Uterus (tissue), 4 donors: ENCODE data around the gene PRKCE. TPM values are rescaled to one million over a fixed set of nuclear protein-coding genes. Genes with fewer than 3 reads are reported as not detected.
"Not testable (repeated sequence)": the region's sequence is repeated elsewhere in the genome, so short reads cannot be mapped to it uniquely, and the experiment has no call there.

ENCODE experiments used
- DNase-seq, 2 donors: peaks; one replicate each; pipeline ENCODE4 v3.0.0-alpha.2; 2019 to 2020
- H3K27ac ChIP-seq, 2 donors: fragments of 200-600 bp; sonication (generic); 1 replicate in 1 of 2; 2 replicates in 1 of 2; pipeline ENCODE4 v1.5.1; 2016 to 2018
- H3K27me3 ChIP-seq, 2 donors: fragments of 200-600 bp; sonication (generic); one replicate each; pipeline ENCODE4 v1.5.1; 2018 to 2019; ENCODE audit warnings: control low read depth in 1 of 2
- H3K36me3 ChIP-seq, 2 donors: fragments of 200-600 bp; sonication (generic); one replicate each; pipeline ENCODE4 v1.5.1; 2019; ENCODE audit warnings: control low read depth in 1 of 2
- H3K4me1 ChIP-seq, 2 donors: fragments of 200-600 bp; sonication (generic); one replicate each; pipeline ENCODE4 v1.5.1; 2018 to 2019; ENCODE audit warnings: control low read depth in 1 of 2
- H3K4me3 ChIP-seq, 2 donors: fragments of 200-600 bp; sonication (generic); 1 replicate in 1 of 2; 2 replicates in 1 of 2; pipeline ENCODE4 v1.5.1; 2018 to 2019; ENCODE audit warnings: mild to moderate bottlenecking in 1 of 2
- H3K9me3 ChIP-seq, 2 donors: fragments of 200-600 bp; sonication (generic); one replicate each; pipeline ENCODE4 v1.5.1; 2019; ENCODE audit warnings: control low read depth in 1 of 2
- CTCF ChIP-seq, 4 experiments: fragments of 200-600 bp in 2 of 4; fragments of 450-650 bp in 2 of 4; sonication (generic) in 2 of 4; IDR thresholded peaks; one replicate each; pipeline ENCODE4 v1.5.1; 2016 to 2019; ENCODE audit warnings: antibody characterized with exemption in 4 of 4, mild to moderate bottlenecking in 2 of 4, moderate library complexity in 1 of 4
- POLR2A ChIP-seq, 2 donors: fragments of 450-650 bp; IDR thresholded peaks; one replicate each; pipeline ENCODE4 v1.6.1; 2016; ENCODE audit warnings: antibody characterized with exemption in 2 of 2, mild to moderate bottlenecking in 1 of 2, moderate library complexity in 1 of 2
- intact Hi-C: fragments of 100-400 bp; cut with DNase I; formaldehyde crosslinking; loops from one replicate; pipeline ENCODE4 v1.15.1; 2023; ENCODE audit warnings: low total_unique reads
- total RNA-seq, 4 donors: library from RNA; depleted of rRNA in 3 of 4; stranded (reverse); fragments of >200 nt in 3 of 4; gene quantifications; one replicate each; pipeline versions ENCODE4 v1.1.0 to v1.2.4, GENCODE V29; 2014 to 2023
- donor health status: DM: yes; HTN: yes; CAD: no.

The PRKCE gene
- total RNA-seq, 4 donors from 2014 or later, result 3.8 to 47.6 (median 14.2) TPM

- Histone ChIP-seq H3K27ac (no peak overlapping the region), H3K4me3 (no peak overlapping the region), H3K36me3 (no peaks in the 10 kb centered on the region), H3K9me3 (no peaks in the 10 kb centered on the region), H3K27me3 (no peaks in the 10 kb centered on the region), H3K4me1 (no peaks in the 10 kb centered on the region)
- TF ChIP-seq POLR2A (IDR thresholded peaks at IDR 0.05) (no peak), CTCF (IDR thresholded peaks at IDR 0.05) (no peak)
- no peak for DNase-seq
- intact Hi-C loops, result no loop called here
These were observed 62.1 kb downstream of the PRKCE start for GRCh38 chr2:45713591-45713990.

GRCh38 chr2:45714679-45715078 is 63.2 kb downstream of the PRKCE start:
- no peaks in the 10 kb centered on the region for H3K4me1 ChIP-seq
- H3K9me3 ChIP-seq, result no peaks in the 10 kb centered on the region
- H3K27me3 ChIP-seq, result no peaks in the 10 kb centered on the region
- H3K27ac ChIP-seq, result no peak overlapping the region
- no peaks in the 10 kb centered on the region for H3K36me3 ChIP-seq
- TF ChIP-seq CTCF (IDR thresholded peaks at IDR 0.05), result no peak
- no peak for TF ChIP-seq POLR2A (IDR thresholded peaks at IDR 0.05)
- no peak for DNase-seq
- intact Hi-C loops, result no loop called here
- no peak overlapping the region for H3K4me3 ChIP-seq

GRCh38 chr2:45715601-45716379 is 64.3 kb downstream of the PRKCE start:
- H3K27me3 ChIP-seq, result no peaks in the 10 kb centered on the region
- H3K4me1 ChIP-seq, result no peaks in the 10 kb centered on the region
- intact Hi-C loops, result no loop called here
- H3K4me3 ChIP-seq, result no peak overlapping the region
- no peak for TF ChIP-seq CTCF (IDR thresholded peaks at IDR 0.05)
- H3K9me3 ChIP-seq, result no peaks in the 10 kb centered on the region
- no peak overlapping the region for H3K27ac ChIP-seq
- H3K36me3 ChIP-seq, result no peaks in the 10 kb centered on the region
- no peak for DNase-seq

- DNase-seq, intact Hi-C loops: not testable (repeated sequence)
These were observed 65.0 kb downstream of the PRKCE start for GRCh38 chr2:45716432-45716831.

GRCh38 chr2:45716915-45717314 is 65.4 kb downstream of the PRKCE start:
- Histone ChIP-seq H3K27me3 (no peaks in the 10 kb centered on the region), H3K36me3 (no peaks in the 10 kb centered on the region), H3K4me1 (no peaks in the 10 kb centered on the region), H3K4me3 (no peak overlapping the region), H3K27ac (no peak overlapping the region), H3K9me3 (no peaks in the 10 kb centered on the region)
- no peak for DNase-seq
- intact Hi-C loops, result no loop called here
- TF ChIP-seq POLR2A (IDR thresholded peaks at IDR 0.05) (no peak), CTCF (IDR thresholded peaks at IDR 0.05) (no peak)

More at GRCh38 chr2:45716432-45716831, 65.0 kb downstream of the PRKCE start:
- not testable (repeated sequence) for H3K36me3 ChIP-seq, H3K27me3 ChIP-seq, H3K4me1 ChIP-seq, H3K4me3 ChIP-seq, H3K27ac ChIP-seq, H3K9me3 ChIP-seq
